Esophagus muscularis mucosa (tissue), 4 donors: ENCODE data around the gene RABGGTA. TPM values are rescaled to one million over a fixed set of nuclear protein-coding genes. Genes with fewer than 3 reads are reported as not detected.

ENCODE experiments used
- DNase-seq: peaks from one replicate; pipeline ENCODE4 v3.0.0-alpha.2; 2017; ENCODE audit errors: extremely low spot score
- H3K27ac ChIP-seq, 4 donors: fragments of 200-600 bp; sonication (generic); replicated peaks in 1 of 4; 1 replicate in 3 of 4; 2 replicates in 1 of 4; pipeline ENCODE4 v1.5.1; 2016 to 2019; ENCODE audit warnings: mild to moderate bottlenecking in 1 of 4
- H3K27me3 ChIP-seq, 4 donors: fragments of 200-600 bp; sonication (generic); one replicate each; pipeline versions ENCODE4 v1.5.1 to v1.6.0; 2016 to 2019
- H3K36me3 ChIP-seq, 4 donors: fragments of 200-600 bp; sonication (generic); one replicate each; pipeline ENCODE4 v1.5.1; 2016 to 2019
- H3K4me1 ChIP-seq, 4 donors: fragments of 200-600 bp; sonication (generic); one replicate each; pipeline ENCODE4 v1.5.1; 2016 to 2019
- H3K4me3 ChIP-seq, 4 donors: fragments of 200-600 bp; sonication (generic); 1 replicate in 2 of 4; 2 replicates in 2 of 4; pipeline ENCODE4 v1.5.1; 2016 to 2019; ENCODE audit warnings: mild to moderate bottlenecking in 4 of 4, moderate library complexity in 1 of 4
- H3K9me3 ChIP-seq, 4 donors: fragments of 200-600 bp; sonication (generic); 1 replicate in 3 of 4; 2 replicates in 1 of 4; pipeline ENCODE4 v1.5.1; 2016 to 2019
- EP300 ChIP-seq: sonication (generic); formaldehyde crosslinking; IDR thresholded peaks from one replicate; pipeline ENCODE4 v1.6.1; 2017; ENCODE audit warnings: antibody characterized with exemption
- POLR2A ChIP-seq: fragments of 450-650 bp; IDR thresholded peaks from one replicate; pipeline ENCODE4 v1.6.1; 2017; ENCODE audit warnings: antibody characterized with exemption, moderate library complexity, mild to moderate bottlenecking, low read depth
- POLR2AphosphoS5 ChIP-seq, 2 donors: sonication (generic); formaldehyde crosslinking; IDR thresholded peaks; one replicate each; pipeline ENCODE4 v1.6.1; 2017; ENCODE audit warnings: antibody characterized with exemption in 2 of 2
- WGBS: methylation state at CpG from one replicate; pipeline ENCODE4 v1.1.5; 2018; 5-methylcytosine and 5-hydroxymethylcytosine counted together
- intact Hi-C: fragments of 100-400 bp; cut with DNase I; formaldehyde crosslinking; loops from one replicate; pipeline ENCODE4 v1.15.1; 2023
- total RNA-seq, 4 donors: library from RNA; depleted of rRNA; stranded (reverse); fragments of >200 nt; gene quantifications; one replicate each; pipeline versions ENCODE4 v1.1.0 to v1.2.1, GENCODE V29; 2016
- TF ChIP-seq, protein P1 (sequence below), 3 experiments: fragments of 200-600 bp in 2 of 3; fragments of 450-650 bp in 1 of 3; sonication (generic) in 2 of 3; IDR thresholded peaks; one replicate each; pipeline ENCODE4 v1.5.1; 2017 to 2019; ENCODE audit warnings: antibody characterized with exemption in 3 of 3, mild to moderate bottlenecking in 2 of 3, moderate library complexity in 1 of 3

RABGGTA gene
- total RNA-seq, 4 donors from 2014 or later = 14.6 to 27.8 (median 20.3) TPM

DNA sequence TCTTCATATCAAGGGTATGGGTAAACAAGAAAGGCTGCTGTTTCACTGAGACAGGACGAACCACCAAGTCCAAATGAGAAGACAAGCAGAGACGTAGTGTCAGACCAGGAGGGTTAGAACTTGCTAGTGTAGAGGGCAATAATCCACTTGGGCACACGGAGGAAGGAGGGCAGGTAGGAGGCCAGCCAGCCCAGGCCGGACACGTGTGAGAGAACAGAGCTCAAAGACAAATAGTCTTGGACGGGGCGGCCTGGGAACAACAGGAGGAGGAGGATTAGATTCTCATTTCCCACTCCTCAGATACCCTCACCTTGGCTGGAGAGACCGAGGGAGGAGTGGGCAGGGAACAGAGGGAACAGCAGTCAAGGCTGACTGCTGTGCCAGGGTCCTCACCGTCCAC is 19.3 kb upstream of the RABGGTA start:
- TF ChIP-seq, protein P1, sequence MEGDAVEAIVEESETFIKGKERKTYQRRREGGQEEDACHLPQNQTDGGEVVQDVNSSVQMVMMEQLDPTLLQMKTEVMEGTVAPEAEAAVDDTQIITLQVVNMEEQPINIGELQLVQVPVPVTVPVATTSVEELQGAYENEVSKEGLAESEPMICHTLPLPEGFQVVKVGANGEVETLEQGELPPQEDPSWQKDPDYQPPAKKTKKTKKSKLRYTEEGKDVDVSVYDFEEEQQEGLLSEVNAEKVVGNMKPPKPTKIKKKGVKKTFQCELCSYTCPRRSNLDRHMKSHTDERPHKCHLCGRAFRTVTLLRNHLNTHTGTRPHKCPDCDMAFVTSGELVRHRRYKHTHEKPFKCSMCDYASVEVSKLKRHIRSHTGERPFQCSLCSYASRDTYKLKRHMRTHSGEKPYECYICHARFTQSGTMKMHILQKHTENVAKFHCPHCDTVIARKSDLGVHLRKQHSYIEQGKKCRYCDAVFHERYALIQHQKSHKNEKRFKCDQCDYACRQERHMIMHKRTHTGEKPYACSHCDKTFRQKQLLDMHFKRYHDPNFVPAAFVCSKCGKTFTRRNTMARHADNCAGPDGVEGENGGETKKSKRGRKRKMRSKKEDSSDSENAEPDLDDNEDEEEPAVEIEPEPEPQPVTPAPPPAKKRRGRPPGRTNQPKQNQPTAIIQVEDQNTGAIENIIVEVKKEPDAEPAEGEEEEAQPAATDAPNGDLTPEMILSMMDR (IDR thresholded peaks at IDR 0.05) = no peak
- no peak for TF ChIP-seq POLR2A
- no peak for TF ChIP-seq POLR2AphosphoS5 (IDR thresholded peaks at IDR 0.05)
- TF ChIP-seq EP300 = no peak
- Histone ChIP-seq H3K9me3 (no peaks in the 10 kb centered on the region), H3K36me3 (peaks cover 27 to 61% (median 46%) of the 10 kb centered on the region in 4 donors), H3K27me3 (no peaks in the 10 kb centered on the region), H3K4me1 (no peaks in the 10 kb centered on the region), H3K4me3 (no peak overlapping the region), H3K27ac (no peak overlapping the region)
- intact Hi-C loops = no loop called here
- WGBS = 76% methylated on average over 9 of the region's 9 CpGs
- DNase-seq = no peak

DNA sequence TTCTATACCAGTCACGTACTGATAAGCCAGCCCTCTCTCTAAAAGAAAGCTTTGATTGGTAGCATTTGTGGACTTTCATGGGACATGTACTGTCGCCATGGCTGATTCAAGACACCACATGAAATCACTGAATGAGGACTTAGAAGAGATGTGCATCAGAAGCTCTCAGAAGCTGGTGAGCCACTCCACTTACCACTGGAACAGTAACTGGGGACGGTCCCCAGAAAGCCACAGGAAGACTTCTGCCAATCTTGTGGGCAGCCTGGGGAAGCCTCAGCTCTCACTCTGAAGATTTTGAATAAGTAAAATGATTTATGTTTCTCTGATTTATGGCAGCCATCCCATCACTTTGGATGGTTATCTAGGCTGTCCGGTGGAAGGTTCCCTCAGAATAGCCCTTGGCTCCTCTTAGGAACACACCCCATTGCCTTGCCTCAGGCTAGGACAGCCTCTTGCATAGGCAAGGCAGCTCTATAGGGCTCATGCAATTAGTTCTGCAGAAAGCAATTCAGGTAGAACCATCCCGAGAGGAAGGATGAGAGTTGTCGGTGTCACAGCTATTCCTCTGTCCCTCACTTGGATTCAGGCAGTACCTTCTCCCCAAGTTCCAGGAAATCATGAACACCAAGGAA is 18.4 kb upstream of the RABGGTA start:
- no peak for DNase-seq
- no peak overlapping the region for H3K4me3 ChIP-seq
- TF ChIP-seq EP300 = no peak
- no peak for TF ChIP-seq POLR2AphosphoS5 (IDR thresholded peaks at IDR 0.05)
- TF ChIP-seq, protein P1 (IDR thresholded peaks at IDR 0.05) = no peak
- no peak for TF ChIP-seq POLR2A
- 81% methylated on average over 6 of the region's 6 CpGs for WGBS
- peaks cover 20 to 54% (median 38%) of the 10 kb centered on the region in 4 donors for H3K36me3 ChIP-seq
- H3K9me3 ChIP-seq = no peaks in the 10 kb centered on the region
- no peaks in the 10 kb centered on the region for H3K4me1 ChIP-seq
- intact Hi-C loops = no loop called here
- no peaks in the 10 kb centered on the region for H3K27me3 ChIP-seq
- H3K27ac ChIP-seq = no peak overlapping the region

DNA sequence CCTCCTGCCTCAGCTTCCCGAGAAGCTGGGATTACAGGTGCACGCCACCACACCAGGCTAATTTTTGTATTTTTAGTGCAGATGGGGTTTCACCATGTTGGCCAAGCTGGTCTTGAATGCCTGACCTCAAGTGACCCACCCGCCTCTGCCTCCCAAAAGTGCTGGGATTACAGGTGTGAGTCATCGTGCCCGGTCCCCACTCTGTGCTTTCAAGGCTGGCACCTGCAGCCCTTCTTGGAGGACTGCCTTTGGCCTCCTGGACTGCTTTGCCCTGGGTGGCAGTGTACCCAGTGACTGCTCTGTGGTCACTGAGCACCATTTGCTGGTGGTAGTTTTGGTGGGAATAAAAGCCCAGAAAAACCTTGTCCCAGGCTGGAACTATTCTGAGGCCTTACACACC is 15.6 kb upstream of the RABGGTA start:
- 96% methylated on average over 5 of the region's 5 CpGs for WGBS

DNA sequence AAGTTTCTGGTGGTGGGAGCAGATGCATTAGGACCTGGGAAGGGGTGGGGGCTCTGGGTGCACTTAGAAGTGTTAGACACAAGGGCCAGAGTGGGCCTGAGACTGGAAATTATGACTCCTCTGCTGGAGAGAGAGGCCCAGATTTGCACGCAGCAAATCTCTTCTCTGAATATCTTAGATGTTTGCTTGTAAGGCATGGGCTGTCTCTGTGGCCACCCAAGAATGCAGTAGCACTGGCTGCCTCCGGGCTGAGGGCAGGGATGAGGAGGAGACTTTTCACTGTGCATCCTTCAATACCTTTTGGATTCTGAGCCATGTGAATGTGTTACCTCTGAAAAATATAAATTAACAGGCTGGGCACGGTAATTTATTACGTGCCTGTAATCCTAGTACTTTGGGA is 14.0 kb upstream of the RABGGTA start:
- Histone ChIP-seq H3K9me3 (no peaks in the 10 kb centered on the region), H3K4me3 (no peak overlapping the region), H3K27ac (no peak overlapping the region), H3K4me1 (peaks cover 0 to 2% (median 0%) of the 10 kb centered on the region in 4 donors), H3K27me3 (no peaks in the 10 kb centered on the region), H3K36me3 (peaks cover 7 to 12% (median 10%) of the 10 kb centered on the region in 4 donors)
- no peak for DNase-seq
- intact Hi-C loops = no loop called here
- TF ChIP-seq, protein P1 (IDR thresholded peaks at IDR 0.05) = no peak
- TF ChIP-seq EP300 = no peak
- TF ChIP-seq POLR2AphosphoS5 (IDR thresholded peaks at IDR 0.05) = no peak
- no peak for TF ChIP-seq POLR2A
- WGBS = 82% methylated on average over 4 of the region's 4 CpGs

More for the DNA sequence above, 15.6 kb upstream of the RABGGTA start:
- H3K4me3 ChIP-seq = no peak overlapping the region
- H3K27ac ChIP-seq = no peak overlapping the region
- H3K27me3 ChIP-seq = no peaks in the 10 kb centered on the region
- intact Hi-C loops = no loop called here
- TF ChIP-seq, protein P1 (IDR thresholded peaks at IDR 0.05) = no peak
- no peak for TF ChIP-seq POLR2AphosphoS5 (IDR thresholded peaks at IDR 0.05)
- no peak for TF ChIP-seq POLR2A
- no peak for TF ChIP-seq EP300
- H3K36me3 ChIP-seq = peaks cover 12 to 29% (median 27%) of the 10 kb centered on the region in 4 donors
- no peak for DNase-seq
- no peaks in the 10 kb centered on the region for H3K4me1 ChIP-seq
- no peaks in the 10 kb centered on the region for H3K9me3 ChIP-seq

DNA sequence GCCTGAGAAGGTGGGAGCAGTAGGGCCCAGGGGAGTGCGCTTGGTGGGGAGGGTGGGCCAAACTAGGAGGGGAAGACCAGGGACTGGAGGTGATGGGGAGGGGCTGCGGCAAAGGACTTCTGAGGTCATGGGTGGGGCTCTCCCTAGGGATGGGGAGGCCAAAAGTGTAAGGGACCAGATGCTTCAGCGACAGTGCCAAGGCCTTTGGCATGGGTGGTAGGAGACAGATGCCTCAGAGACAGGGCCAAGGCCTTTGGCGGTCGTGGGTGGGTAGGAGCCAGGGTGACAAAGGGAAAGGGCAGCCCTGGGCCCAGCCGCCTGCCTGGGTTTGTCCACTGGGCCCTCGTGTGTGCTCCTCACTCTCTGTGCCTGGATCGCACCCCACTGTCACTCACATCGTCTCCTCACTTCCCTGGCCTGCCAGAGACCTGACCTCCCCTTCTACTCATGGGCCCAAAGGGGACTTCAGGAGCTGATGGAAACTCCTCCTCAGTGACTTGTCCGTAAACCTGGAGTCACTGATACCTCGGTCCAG is 13.2 kb upstream of the RABGGTA start:
- H3K36me3 ChIP-seq = peaks cover 0 to 5% (median 2%) of the 10 kb centered on the region in 4 donors
- no peak overlapping the region for H3K27ac ChIP-seq
- intact Hi-C loops = no loop called here
- no peaks in the 10 kb centered on the region for H3K9me3 ChIP-seq
- H3K4me3 ChIP-seq = no peak overlapping the region
- peaks cover 0 to 6% (median 0%) of the 10 kb centered on the region in 4 donors for H3K4me1 ChIP-seq
- TF ChIP-seq EP300 (no peak), POLR2A (no peak), POLR2AphosphoS5 (IDR thresholded peaks at IDR 0.05) (no peak)
- TF ChIP-seq, protein P1 (IDR thresholded peaks at IDR 0.05) = no peak
- no peak for DNase-seq
- 78% methylated on average over 10 of the region's 11 CpGs for WGBS
- no peaks in the 10 kb centered on the region for H3K27me3 ChIP-seq
